Liver (tissue), 3 donors: Measurements from ENCODE around the gene EXOC4.

Source experiments
- CTCF ChIP-seq: fragments of 150-350 bp; IDR thresholded peaks from 2 replicates; pipeline ENCODE4 v1.5.1; 2017; ENCODE audit warnings: improper control_type of control experiment, low read depth, low read length; ENCODE audit not compliant: missing input control
- FOXA1 ChIP-seq: IDR thresholded peaks from 2 replicates; pipeline ENCODE4 v1.6.1; 2016; ENCODE audit warnings: antibody characterized with exemption
- GABPA ChIP-seq, 2 donors: IDR thresholded peaks in 1 of 2; conservative IDR thresholded peaks in 1 of 2; 2 replicates each; pipeline ENCODE4 v1.6.1; 2016; ENCODE audit warnings: antibody characterized with exemption in 2 of 2, mild to moderate bottlenecking in 1 of 2, moderate library complexity in 1 of 2
- HNF4A ChIP-seq, 2 donors: conservative IDR thresholded peaks; 2 replicates each; pipeline ENCODE4 v1.6.1; 2016; ENCODE audit warnings: antibody characterized with exemption in 2 of 2, mild to moderate bottlenecking in 2 of 2
- HNF4G ChIP-seq: IDR thresholded peaks from 2 replicates; pipeline ENCODE4 v1.6.1; 2016; ENCODE audit warnings: antibody characterized with exemption
- JUND ChIP-seq, 2 donors: IDR thresholded peaks; 2 replicates each; pipeline ENCODE4 v1.6.1; 2016; ENCODE audit warnings: antibody characterized with exemption in 2 of 2
- MAX ChIP-seq: IDR thresholded peaks from 2 replicates; pipeline ENCODE4 v1.6.1; 2016; ENCODE audit warnings: antibody characterized with exemption
- NR2F2 ChIP-seq: IDR thresholded peaks from 2 replicates; pipeline ENCODE4 v1.6.1; 2016; ENCODE audit warnings: antibody characterized with exemption
- RAD21 ChIP-seq, 2 donors: IDR thresholded peaks; 2 replicates each; pipeline ENCODE4 v1.6.1; 2016; ENCODE audit warnings: antibody characterized with exemption in 2 of 2, mild to moderate bottlenecking in 2 of 2
- REST ChIP-seq: IDR thresholded peaks from 2 replicates; pipeline ENCODE4 v1.6.1; 2016; ENCODE audit warnings: antibody characterized with exemption, mild to moderate bottlenecking
- SP1 ChIP-seq: IDR thresholded peaks from 2 replicates; pipeline ENCODE4 v1.6.1; 2018; ENCODE audit warnings: antibody characterized with exemption, mild to moderate bottlenecking
- TAF1 ChIP-seq: conservative IDR thresholded peaks from 2 replicates; pipeline ENCODE4 v1.6.1; 2016; ENCODE audit warnings: antibody characterized with exemption, mild to moderate bottlenecking
- YY1 ChIP-seq: IDR thresholded peaks from 2 replicates; pipeline ENCODE4 v1.6.1; 2016; ENCODE audit warnings: antibody characterized with exemption, mild to moderate bottlenecking
- ZBTB33 ChIP-seq: IDR thresholded peaks from 2 replicates; pipeline ENCODE4 v1.6.1; 2016; ENCODE audit warnings: antibody characterized with exemption
- donor health status: healthy.
- donor health status: healthy.

- no peak for TF ChIP-seq CTCF
- no peak for TF ChIP-seq REST
- no peak for TF ChIP-seq TAF1
- TF ChIP-seq SP1 = no peak
- no peak for TF ChIP-seq JUND (IDR thresholded peaks at IDR 0.05)
- no peak for TF ChIP-seq FOXA1
- TF ChIP-seq RAD21 (IDR thresholded peaks at IDR 0.05) = no peak
- TF ChIP-seq HNF4A (conservative IDR thresholded peaks at IDR 0.05) = no peak
- no peak for TF ChIP-seq MAX
- TF ChIP-seq ZBTB33 = no peak
- TF ChIP-seq NR2F2 = no peak
- no peak for TF ChIP-seq YY1
- TF ChIP-seq HNF4G = no peak
- no peak for TF ChIP-seq GABPA (IDR thresholded peaks at IDR 0.05 in 1 of 2, conservative IDR thresholded peaks at IDR 0.05 in 1 of 2)
Observed at GRCh38 chr7:133313575-133313974, 60.7 kb downstream of the EXOC4 start.
